Spleen (tissue), 11 donors: ENCODE results near the gene MX1. TPM values are rescaled to one million over a fixed set of nuclear protein-coding genes. Genes with fewer than 3 reads are reported as not detected.

Experiments
- DNase-seq: peaks from one replicate; pipeline ENCODE4 v3.0.0-alpha.2; 2020
- H3K27ac ChIP-seq, 8 donors: fragments of 200-600 bp; sonication (generic) in 7 of 8; 1 replicate in 4 of 8; 2 replicates in 4 of 8; pipeline versions ENCODE4 v1.5.0 to v1.8.0; 2016 to 2021; ENCODE audit warnings: inconsistent platforms in 4 of 8, mild to moderate bottlenecking in 4 of 8, moderate library complexity in 1 of 8
- H3K27me3 ChIP-seq, 7 donors: fragments of 200-600 bp; sonication (generic) in 6 of 7; replicated peaks in 1 of 7; 1 replicate in 4 of 7; 2 replicates in 3 of 7; pipeline versions ENCODE4 v1.5.0 to v1.8.0; 2016 to 2021; ENCODE audit warnings: inconsistent platforms in 3 of 7, mild to moderate bottlenecking in 1 of 7
- H3K36me3 ChIP-seq, 6 donors: fragments of 200-600 bp; sonication (generic) in 5 of 6; 1 replicate in 4 of 6; 2 replicates in 2 of 6; pipeline versions ENCODE4 v1.5.0 to v1.8.0; 2016 to 2021; ENCODE audit warnings: inconsistent platforms in 2 of 6
- H3K4me1 ChIP-seq, 6 donors: fragments of 200-600 bp; sonication (generic) in 5 of 6; 1 replicate in 3 of 6; 2 replicates in 3 of 6; pipeline versions ENCODE4 v1.5.0 to v1.8.0; 2016 to 2021; ENCODE audit warnings: inconsistent platforms in 3 of 6
- H3K4me3 ChIP-seq, 8 donors: fragments of 200-600 bp; sonication (generic) in 7 of 8; 1 replicate in 4 of 8; 2 replicates in 4 of 8; pipeline versions ENCODE4 v1.5.0 to v1.8.0; 2016 to 2021; ENCODE audit warnings: inconsistent platforms in 4 of 8, mild to moderate bottlenecking in 4 of 8, moderate library complexity in 2 of 8
- H3K9me3 ChIP-seq, 8 donors: fragments of 200-600 bp; sonication (generic) in 7 of 8; 1 replicate in 4 of 8; 2 replicates in 4 of 8; pipeline versions ENCODE4 v1.5.0 to v1.8.0; 2016 to 2021; ENCODE audit warnings: inconsistent platforms in 4 of 8
- CTCF ChIP-seq, 11 experiments: fragments of 200-600 bp in 7 of 11; fragments of 450-650 bp in 4 of 11; sonication (generic) in 4 of 11; IDR thresholded peaks in 8 of 11; conservative IDR thresholded peaks in 3 of 11; 1 replicate in 7 of 11; 2 replicates in 4 of 11; pipeline versions ENCODE4 v1.4.0 to v1.8.0; 2016 to 2021; ENCODE audit warnings: antibody characterized with exemption in 11 of 11, inconsistent platforms in 4 of 11, mild to moderate bottlenecking in 1 of 11
- POLR2A ChIP-seq, 3 donors: fragments of 450-650 bp; IDR thresholded peaks; one replicate each; pipeline ENCODE4 v1.5.1; 2017; ENCODE audit warnings: antibody characterized with exemption in 3 of 3, mild to moderate bottlenecking in 1 of 3
- POLR2AphosphoS5 ChIP-seq, 3 donors: sonication (generic); formaldehyde crosslinking; IDR thresholded peaks; one replicate each; pipeline ENCODE4 v1.5.1; 2017; ENCODE audit warnings: antibody characterized with exemption in 3 of 3
- WGBS, 5 donors: extraction: QIAGEN DNeasy Blood & Tissue Kit in 3 of 5; methylation state at CpG; one replicate each; pipeline versions ENCODE4 v1.1.5 to v1.1.7; 2013 to 2018; 5-methylcytosine and 5-hydroxymethylcytosine counted together
- intact Hi-C: fragments of 100-400 bp; cut with DNase I; formaldehyde crosslinking; loops from one replicate; pipeline ENCODE4 v1.15.0; 2023; ENCODE audit warnings: low total_unique reads
- polyA plus RNA-seq, 3 donors: library from polyadenylated mRNA; stranded (reverse); fragments of 200-250 nt; gene quantifications; one replicate each; pipeline ENCODE4 v1.2.1, GENCODE V29; 2013
- total RNA-seq, 7 donors: library from RNA; depleted of rRNA in 3 of 7; stranded (reverse); fragments of >200 nt in 3 of 7; fragmentation: NEBNext Ultra II Directional in 4 of 7; extraction: Animal tissue kit (Norgen Biotek cat#: 25700) in 4 of 7; gene quantifications; one replicate each; pipeline versions ENCODE4 v1.1.0 to v1.2.1, GENCODE V29; 2016 to 2021
- donor health status: healthy with polysubstance abuse.
- donor health status: DM: no; HTN: no; CAD: no; lungs with moderate emphysema.
- donor health status: DM: no; HTN: no; CAD: no.
- donor health status: Bipolar disorder and iron deficiency.
- donor health status: healthy.
- donor health status: DM: no; HTN: no; CAD: no.
- donor health status: DM: yes; HTN: yes; CAD: no.

The MX1 gene
- total and polyA plus RNA-seq, 10 donors = 32.8 to 148 (median 90.1) TPM

- no peak for DNase-seq
Measured at GRCh38 chr21:41507521-41508414, 81.7 kb downstream of the MX1 start, which contains the start of gene TMPRSS2. Gene TMPRSS2 (minus strand): TSS chr21:41508158. CDS start chr21:41498133, 10,025 bp downstream.

GRCh38 chr21:41508415-41509144 lies 82.5 kb downstream of the MX1 start:
- no peak for DNase-seq
- 4 to 16% (median 5%) methylated on average over 18 to 28 of the region's 28 CpGs for WGBS, 5 donors
- Histone ChIP-seq H3K4me3 (peak overlapping the region in 2 of 8 donors; percentile 19 to 43), H3K4me1 (peaks cover 6 to 26% (median 17%) of the 10 kb centered on the region in 6 donors), H3K9me3 (no peaks in the 10 kb centered on the region), H3K27ac (no peak overlapping the region), H3K36me3 (no peaks in the 10 kb centered on the region), H3K27me3 (peaks cover 0 to 85% (median 47%) of the 10 kb centered on the region in 7 donors)
- no peak for TF ChIP-seq POLR2AphosphoS5 (IDR thresholded peaks at IDR 0.05)
- no peak for TF ChIP-seq POLR2A (IDR thresholded peaks at IDR 0.05)
- no peak for TF ChIP-seq CTCF (IDR thresholded peaks at IDR 0.05 in 8 of 11, conservative IDR thresholded peaks at IDR 0.05 in 3 of 11)
- intact Hi-C loops = no loop called here

More at GRCh38 chr21:41507521-41508414, 81.7 kb downstream of the MX1 start, which contains the start of gene TMPRSS2:
- Histone ChIP-seq H3K27ac (no peak within 1 kb of the TSS), H3K36me3 (no peaks in the 10 kb centered on the region), H3K4me1 (peaks cover 6 to 26% (median 17%) of the 10 kb centered on the region in 6 donors), H3K4me3 (peak within 1 kb of the TSS in 5 of 8 donors; percentile 13 to 43 (median 15)), H3K27me3 (peaks cover 0 to 85% (median 47%) of the 10 kb centered on the region in 7 donors), H3K9me3 (no peaks in the 10 kb centered on the region)
- TF ChIP-seq POLR2A (IDR thresholded peaks at IDR 0.05) (no peak), CTCF (IDR thresholded peaks at IDR 0.05 in 8 of 11, conservative IDR thresholded peaks at IDR 0.05 in 3 of 11) (no peak), POLR2AphosphoS5 (IDR thresholded peaks at IDR 0.05) (no peak)
- intact Hi-C loops = no loop called here
- WGBS, 5 donors = 2 to 8% (median 3%) methylated on average over 22 to 85 of the region's 85 CpGs

Other genes with a start within 250 kb of the MX1 start
- gene FAM3B, start 109.4 kb upstream of the MX1 start, total RNA-seq = 1 to 10 TPM in 2 of 7 donors, under 1 TPM in 2, not detected in 3; 0.77 to 1.3 (median 1.0) TPM
- gene FAM3B, start 109.4 kb upstream of the MX1 start, polyA plus RNA-seq = 1 to 10 TPM; 1.4 to 1.9 (median 1.5) TPM
- gene MX2, start 64.2 kb upstream of the MX1 start, total RNA-seq = 100 to 1,000 TPM in 2 of 7 donors, 10 to 100 TPM in 5; 56.5 to 109 (median 75.3) TPM
- gene MX2, start 64.2 kb upstream of the MX1 start, polyA plus RNA-seq = 10 to 100 TPM; 20.0 to 34.6 (median 26.8) TPM
- gene TMPRSS2, start 81.9 kb downstream of the MX1 start, total RNA-seq = under 1 TPM in 2 of 7 donors, not detected in 5; 0.10 to 0.25 TPM
- under 1 TPM; 0.06 to 0.13 (median 0.07) TPM for gene TMPRSS2, start 81.9 kb downstream of the MX1 start, polyA plus RNA-seq